ENCODE measurements around the gene CD302.
"Not testable (repeated sequence)": the region's sequence is repeated elsewhere in the genome, so short reads cannot be mapped to it uniquely, and the experiment has no call there.

- not testable (repeated sequence) for TF ChIP-seq CTCF (conservative IDR thresholded peaks at IDR 0.05); ZFX (IDR thresholded peaks at IDR 0.05)
Observed at GRCh38 chr2:159787647-159788046, 10.4 kb downstream of the CD302 start.

All from C4-2B (cell line).